AG09319 (cell line): ENCODE measurements around the gene TANGO6.

Source experiments
- DNase-seq: peaks from one replicate; pipeline ENCODE4 v3.0.0-alpha.2; 2010; ENCODE audit warnings: low read depth; ENCODE audit errors: extremely low read depth
- CTCF ChIP-seq: IDR thresholded peaks from 2 replicates; pipeline ENCODE4 v1.5.1; 2011; ENCODE audit warnings: low read depth, mild to moderate bottlenecking, inconsistent platforms, low read length, moderate library complexity

TANGO6 gene

GRCh38 chr16:69079697-69080096 lies 236.4 kb downstream of the TANGO6 start:
- no peak for TF ChIP-seq CTCF
- no peak for DNase-seq

GRCh38 chr16:69083306-69083941 lies 240.1 kb downstream of the TANGO6 start:
- DNase-seq = no peak
- no peak for TF ChIP-seq CTCF

GRCh38 chr16:69084289-69084688 lies 241.0 kb downstream of the TANGO6 start:
- no peak for DNase-seq
- TF ChIP-seq CTCF = no peak

- no peak for DNase-seq
- no peak for TF ChIP-seq CTCF
Measured at GRCh38 chr16:69085032-69085695, 241.8 kb downstream of the TANGO6 start.

- DNase-seq = no peak
- no peak for TF ChIP-seq CTCF
Measured at GRCh38 chr16:69087161-69087581, 243.8 kb downstream of the TANGO6 start.

- DNase-seq = no peak
- no peak for TF ChIP-seq CTCF
Measured at GRCh38 chr16:69088684-69089083, 245.4 kb downstream of the TANGO6 start.

GRCh38 chr16:69089091-69089910 lies 246.0 kb downstream of the TANGO6 start:
- no peak for DNase-seq

More at GRCh38 chr16:69089091-69089910, 246.0 kb downstream of the TANGO6 start:
- no peak for TF ChIP-seq CTCF
